GM21515 (cell line): Measurements from ENCODE around the gene TRIM40.
"Not testable (repeated sequence)": the region's sequence is repeated elsewhere in the genome, so short reads cannot be mapped to it uniquely, and the experiment has no call there.

Experiments used
- ATAC-seq: cut with Tn5 transposase; IDR thresholded peaks from one replicate; pipeline ENCODE4 v1.9.1; 2021; ENCODE audit not compliant: unreplicated experiment

The TRIM40 gene

DNA sequence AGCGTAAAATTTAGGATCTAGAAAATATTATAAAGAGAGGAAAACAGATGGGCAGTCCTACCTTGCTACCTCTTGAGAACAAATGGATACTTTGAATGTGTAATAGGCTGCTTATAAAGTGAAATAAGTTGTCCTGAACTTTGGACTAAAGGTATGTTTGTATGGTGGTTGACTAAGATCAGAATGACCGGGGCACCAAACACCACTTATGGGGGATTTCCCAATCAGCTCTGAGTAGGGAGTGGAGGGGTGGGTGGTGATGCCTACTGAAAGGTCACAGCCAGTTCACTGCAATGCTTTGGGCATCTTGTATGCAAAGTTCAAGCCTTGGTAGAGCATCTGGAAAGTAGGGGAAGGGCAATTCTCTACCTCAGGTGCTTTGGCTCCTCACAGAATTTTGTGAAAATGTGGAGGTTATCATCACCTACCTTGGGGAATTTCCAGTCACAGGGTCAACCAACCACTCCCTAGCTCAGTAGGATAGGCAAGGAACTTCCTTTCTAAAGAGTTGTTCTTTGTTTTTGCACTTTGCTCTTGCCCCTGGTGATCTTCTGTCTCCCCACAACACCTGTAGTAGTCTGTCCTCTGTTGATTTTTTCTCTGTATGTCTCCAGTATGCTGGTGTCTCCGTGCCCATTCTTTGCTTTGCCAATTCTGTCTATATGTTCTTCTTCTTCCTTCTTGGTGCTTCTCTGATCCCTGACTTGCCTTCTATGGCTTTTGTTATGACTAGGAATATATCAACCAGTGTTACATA, 22.8 kb upstream of the TRIM40 start, which contains the start of gene TRIM31:
TSS of gene TRIM31 (minus strand) at position 88 of the 757 bp plus-strand sequence. CDS start 285 bp downstream, outside the sequence.
- no peak for ATAC-seq

DNA sequence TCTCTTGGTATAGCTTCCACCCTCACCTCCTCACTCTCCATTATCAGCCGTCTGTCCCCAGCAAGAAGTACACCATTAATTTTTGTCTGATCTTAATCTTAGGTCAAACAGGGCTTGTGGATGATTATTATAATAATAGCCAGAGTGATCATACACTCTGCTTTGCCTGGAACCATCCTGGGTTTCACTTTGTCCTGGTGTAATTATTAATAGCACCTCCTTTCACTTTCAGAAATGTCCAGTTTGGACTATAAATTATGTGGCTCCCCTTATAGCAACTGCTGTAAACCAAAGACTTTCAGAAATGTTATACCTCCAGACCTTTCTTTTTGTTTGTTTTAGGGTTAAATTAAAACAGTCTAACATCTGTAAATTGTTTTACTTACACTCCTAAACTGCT, 22.1 kb upstream of the TRIM40 start:
- no peak for ATAC-seq

DNA sequence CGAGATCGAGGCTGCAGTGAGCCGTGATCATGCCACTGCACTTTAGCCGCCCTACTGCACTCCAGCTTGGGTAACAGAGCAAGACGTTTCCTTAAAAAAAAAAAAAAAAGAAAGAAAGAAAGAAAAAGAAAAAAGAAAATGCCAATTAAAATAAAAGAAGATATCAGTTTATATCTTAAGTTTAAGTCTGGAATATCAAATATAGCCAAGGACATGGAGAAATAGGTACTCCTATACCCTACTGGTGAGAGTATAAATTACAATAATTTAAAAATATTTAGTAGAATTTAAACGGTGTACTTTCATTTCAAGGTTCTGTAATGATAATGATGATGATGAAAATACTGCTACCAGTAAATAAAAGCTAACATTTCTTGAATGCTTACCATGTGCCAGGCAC, 19.2 kb upstream of the TRIM40 start:
- no peak for ATAC-seq

DNA sequence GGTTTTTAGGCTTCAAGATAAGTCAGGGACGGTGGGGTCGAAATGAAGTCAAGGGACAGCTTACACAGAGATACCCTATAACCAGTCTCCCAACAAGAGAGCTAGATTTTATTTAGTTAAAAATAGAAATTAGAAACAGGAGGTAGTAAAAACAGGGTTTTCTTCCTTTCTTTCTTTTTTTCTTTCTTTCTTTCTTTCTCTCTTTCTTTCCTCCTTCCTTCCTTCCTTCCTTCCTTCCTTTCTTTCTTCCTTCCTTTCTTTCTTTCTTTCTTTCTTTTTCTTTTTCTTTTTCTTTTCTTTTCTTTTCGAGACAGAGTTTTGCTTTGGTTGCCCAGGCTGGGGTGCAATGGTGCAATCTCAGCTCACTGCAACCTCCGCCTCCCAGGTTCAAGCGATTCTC, 17.2 kb upstream of the TRIM40 start:
- ATAC-seq = not testable (repeated sequence)

DNA sequence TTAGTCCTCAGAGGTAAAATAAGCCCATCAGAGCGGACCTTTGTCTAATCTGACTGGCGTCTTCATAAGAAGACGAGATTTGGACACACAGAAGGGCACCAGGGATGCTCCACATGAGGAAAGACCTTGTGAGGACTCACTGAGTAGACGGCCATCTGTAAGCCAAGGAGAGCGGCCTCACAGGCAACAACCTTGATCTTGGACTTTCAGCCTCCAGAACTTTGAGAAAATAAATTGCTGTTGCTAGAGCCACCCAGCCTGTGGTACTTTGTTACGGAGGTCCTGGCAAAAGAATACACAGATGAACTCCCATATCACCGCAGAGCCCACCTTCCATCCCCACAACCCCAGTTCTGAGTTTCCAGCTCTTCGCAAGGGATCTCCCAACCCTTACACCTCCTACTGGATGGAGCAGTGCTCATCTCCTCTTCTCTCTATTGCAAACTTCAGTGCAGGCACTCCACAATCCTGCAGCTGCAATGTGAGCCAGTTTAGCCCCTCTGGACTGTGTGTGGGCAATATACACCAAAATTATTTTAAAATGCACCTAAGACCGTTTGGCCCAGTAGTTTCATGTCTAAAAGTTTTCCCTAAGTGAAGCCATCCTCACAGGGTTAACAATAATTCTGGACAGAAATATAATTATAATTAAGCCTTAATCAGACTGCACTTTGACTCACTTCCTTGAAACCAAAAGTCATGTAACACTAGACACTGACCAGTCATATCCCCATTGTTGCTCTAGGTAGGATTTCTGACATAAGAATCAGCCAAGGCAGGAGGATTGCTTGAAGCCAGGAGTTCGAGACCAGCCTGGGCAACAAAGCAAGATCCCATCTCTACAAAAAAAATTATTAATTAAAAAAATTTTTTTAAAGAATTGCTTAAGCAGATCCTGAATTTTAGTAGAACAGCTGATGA, 14.2 kb upstream of the TRIM40 start:
- no peak for ATAC-seq

DNA sequence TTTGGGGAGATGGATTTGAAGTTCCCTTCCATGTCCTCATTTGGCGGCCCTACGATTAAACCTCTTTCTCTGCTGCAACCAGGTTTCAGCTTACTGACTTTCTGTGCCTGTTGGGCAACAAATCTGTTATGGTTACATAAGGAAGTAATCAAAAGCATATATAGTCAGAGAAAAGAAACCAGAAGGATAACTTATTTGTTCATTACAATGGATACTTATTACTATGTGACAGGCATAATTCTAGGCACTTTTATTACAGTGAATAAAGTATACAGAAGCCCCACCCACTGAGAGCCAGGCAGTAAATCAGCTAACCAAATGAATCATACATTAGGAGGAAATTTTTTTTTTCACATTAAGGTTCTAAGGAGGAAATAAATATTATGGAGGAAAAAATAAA, 13.4 kb upstream of the TRIM40 start:
- no peak for ATAC-seq

DNA sequence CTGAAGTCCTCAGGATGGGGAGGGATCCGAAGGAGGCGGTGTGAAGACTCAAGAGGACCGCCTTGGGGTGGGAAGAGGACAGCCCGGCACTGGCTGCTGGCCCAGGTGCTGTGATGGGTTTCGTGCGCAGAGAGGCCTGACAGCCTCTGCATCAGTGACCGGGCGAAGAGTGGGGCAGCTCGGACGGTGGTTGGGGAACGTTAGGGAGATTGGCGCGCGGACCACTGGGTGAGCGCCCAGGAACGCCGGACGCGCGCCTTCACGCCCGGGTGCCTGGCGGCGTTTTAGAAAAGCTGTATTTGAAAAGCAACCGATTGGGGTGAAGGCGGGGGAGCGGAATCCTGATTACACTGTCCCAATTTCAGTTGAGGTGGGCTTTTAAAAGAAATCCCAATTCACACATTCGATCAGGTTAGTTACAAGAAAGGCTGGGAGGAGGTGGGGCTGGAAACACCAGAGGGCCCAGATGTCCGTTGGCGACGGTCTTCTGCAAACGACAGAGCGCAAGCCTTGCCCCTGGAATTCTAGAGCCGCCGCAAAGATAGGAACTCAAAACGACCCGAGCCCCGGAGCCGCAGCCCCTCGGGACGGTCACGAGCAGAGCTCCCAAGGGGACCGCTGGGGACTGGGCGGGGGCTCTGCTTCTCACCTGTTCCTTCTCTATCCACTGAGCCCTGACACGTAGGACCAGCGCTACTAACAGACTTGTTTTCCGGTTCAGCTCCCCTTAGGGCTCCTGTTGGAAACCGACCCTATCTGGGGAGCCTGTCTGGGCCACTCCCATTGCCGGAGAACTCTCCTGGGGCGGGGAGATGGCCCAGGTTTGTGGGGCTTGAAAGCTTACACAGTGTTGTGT, 8.5 kb upstream of the TRIM40 start:
- ATAC-seq = no peak

DNA sequence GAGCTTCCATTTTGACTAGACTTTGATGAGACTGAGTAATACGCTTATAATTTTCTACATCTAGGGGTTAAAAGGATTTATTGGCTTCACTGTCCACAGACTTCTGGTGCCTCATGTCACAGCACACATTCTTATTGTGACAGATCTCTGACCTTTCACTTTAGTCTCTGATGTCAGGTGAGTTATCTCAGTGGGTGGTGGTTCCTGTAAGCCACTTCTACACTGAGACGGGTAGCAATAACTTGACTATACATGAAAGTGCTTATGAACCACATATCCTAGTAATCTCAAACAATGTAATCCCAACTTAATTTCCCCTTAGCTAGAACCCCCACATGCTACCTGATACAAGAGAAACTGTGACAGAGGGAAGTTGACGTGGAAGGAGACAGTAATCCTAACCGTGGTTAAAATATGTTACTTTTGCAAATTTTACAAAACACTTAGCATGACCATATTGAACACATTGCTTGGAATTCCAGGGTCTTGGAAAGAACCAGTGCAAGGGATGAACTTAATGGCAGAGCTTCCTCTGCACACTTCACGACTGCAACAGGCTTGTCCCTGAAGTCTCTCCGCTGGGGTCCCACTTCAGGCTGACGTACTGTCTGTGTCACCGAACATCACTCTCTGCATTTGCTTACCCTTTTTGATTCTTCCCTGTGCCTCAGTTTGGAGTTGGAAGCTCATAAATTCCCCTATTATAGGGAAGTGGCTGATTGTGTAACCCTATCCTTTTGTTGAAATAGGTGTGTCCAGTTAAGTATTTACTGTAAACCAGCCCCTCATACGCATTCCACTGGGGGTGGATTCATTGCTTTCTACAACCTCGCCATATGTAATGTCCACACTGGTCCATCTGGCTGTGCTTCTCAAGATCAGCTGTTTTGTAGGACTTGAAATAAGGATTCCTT, 6.4 kb upstream of the TRIM40 start:
- ATAC-seq = no peak

DNA sequence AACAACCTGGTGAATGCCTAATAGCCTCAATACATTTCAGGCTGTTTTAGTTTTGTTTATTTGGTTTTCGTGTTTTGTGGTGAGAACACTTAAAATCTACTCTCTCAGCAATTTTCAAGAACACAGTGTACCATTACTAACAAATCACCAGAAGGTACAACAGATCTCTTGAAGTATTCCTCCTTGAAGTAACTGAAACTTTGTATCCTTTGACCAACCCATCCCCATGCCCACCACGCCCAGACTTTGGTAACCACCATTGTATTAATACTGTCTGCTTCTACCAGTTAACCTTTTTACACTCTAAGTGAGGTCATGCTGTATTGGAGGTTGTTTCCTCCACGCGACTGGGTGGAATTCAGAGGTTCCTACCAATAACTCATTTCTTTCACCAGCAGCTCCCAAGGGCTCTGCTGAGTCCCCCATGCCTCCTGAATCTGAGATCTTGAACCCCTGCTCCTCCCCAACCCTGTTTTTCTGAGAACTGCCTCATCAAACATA, 5.7 kb upstream of the TRIM40 start:
- ATAC-seq = no peak

DNA sequence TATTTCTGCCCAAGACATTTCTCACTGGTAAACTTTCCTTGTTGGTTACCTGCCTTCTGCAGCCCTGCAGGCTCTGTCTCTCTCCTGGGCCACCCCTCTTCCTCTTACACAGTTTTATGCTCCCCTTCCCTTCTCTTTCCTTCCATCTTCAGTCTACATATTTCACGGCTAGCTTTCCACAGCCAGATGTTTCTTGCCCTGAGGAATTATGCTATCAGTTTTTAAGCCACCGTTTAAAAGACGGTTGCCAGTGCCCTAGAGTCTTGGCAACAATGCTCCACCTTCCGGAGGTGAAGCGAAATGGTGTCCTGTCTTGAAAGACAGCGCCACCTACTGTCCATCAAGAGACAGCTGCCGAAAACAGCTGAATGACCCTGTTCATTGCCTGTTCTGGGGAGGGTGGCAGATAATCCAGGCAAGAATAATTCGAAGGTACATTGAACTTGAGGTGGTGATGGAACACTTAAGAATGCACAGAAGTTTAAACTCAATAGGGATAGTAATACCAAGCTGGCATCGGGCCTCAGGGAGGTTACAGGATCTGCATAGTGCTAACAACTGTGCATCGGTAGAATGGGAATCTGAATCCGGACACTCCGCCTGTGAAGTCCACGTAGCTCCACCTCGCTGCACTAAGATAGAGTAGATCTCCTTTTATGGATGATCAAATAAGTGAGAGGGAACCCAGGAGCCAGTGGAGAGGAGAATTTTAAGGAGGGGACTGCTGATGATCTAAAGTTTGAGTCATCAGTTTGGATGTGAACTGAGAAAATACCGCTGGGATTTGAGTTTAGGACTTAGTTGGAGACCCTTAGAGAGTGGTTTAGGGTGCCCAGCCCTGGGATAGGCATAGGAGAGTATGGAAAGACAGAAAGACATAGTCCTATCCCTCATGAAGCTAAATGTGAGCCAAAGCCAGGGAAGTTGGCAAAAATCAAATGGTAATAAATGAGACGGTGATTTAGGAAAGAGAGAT, 4.8 kb upstream of the TRIM40 start:
- no peak for ATAC-seq

DNA sequence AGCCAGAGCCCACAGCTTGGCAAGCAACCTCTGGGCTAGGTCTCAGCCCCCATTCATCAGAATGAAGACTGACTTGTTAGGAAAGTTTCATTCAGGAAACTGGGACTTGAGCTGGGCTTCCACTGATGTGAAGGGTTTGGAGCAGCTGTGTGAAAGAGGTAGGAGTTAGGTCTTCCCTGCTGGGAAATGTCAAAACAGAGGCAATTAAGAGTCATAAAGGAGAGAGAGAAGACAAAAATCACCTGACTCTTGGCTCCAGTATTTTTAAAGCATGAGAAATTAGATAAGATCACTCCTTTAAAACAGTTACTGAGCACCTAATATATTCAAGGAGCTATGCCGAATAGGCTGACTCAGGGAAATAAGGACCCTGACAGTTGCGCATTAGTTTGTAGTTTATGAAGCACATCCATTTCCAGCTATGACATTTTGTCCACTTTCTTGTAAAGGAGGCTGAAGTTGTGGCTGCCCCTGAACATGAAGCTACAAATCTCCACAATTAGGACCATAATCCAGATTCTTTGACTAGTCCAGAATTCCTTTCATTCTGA, 3.9 kb upstream of the TRIM40 start:
- no peak for ATAC-seq

DNA sequence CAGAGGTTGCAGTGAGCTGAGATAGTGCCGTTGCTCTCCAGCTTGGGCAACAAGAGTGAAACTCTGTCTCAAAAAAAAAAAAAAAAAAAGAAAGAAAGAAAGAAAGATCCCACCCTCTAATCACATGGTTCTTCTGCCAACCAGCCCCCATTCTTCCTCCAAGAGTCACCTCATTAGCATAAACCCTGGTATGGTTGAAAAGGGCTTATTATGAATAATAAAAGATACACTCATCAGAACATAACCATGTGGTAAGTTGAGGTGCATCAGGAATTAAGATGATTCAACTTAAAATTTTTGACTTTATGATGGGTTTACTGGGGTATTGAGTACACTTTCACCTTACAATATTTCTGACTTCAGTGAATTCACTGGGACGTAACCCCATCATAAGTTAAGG, 793 bp upstream of the TRIM40 start:
- ATAC-seq = no peak

DNA sequence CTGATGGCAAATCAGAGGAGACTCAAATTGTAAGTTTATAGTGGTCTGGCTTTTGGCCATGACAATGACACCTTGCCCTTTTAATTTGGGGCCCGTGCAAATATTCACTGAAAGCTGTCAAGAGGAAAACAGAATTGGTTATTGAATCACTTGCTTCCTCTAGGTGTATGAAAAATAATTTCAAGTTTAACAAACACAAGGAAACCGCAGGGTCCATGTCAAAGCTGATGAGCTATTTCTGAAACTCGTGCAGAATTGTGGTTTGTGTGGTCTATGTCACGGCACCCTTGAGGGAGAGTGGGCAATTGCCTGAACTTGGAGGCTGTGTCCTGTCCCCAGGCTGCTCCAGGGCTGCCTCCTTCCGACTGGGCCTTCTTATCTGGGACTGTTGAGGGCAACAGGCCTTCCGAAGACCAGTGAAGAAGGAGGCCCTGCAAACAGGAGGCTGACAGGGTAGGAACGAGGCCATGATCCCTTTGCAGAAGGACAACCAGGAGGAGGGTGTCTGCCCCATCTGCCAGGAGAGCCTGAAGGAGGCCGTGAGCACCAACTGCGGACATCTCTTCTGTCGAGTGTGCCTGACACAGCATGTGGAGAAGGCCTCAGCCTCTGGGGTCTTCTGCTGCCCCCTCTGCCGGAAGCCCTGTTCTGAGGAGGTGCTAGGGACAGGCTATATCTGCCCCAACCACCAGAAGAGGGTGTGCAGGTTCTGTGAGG, 788 bp downstream of the TRIM40 start:
- no peak for ATAC-seq

DNA sequence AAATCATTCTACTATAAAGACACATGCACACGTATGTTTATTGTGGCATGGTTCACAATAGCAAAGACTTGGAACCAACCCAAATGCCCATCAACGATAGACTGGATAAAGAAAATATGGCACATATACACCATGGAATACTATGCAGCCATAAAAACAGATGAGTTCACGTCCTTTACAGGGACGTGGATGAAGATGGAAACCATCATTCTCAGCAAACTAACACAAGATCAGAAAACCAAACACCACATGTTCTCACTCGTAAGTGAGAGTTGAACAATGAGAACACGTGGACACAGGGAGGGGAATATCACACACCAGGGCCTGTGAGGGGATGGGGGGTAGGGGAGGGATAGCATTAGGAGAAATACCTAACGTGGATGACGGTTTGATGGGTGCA, 4.3 kb downstream of the TRIM40 start:
- ATAC-seq = not testable (repeated sequence)

DNA sequence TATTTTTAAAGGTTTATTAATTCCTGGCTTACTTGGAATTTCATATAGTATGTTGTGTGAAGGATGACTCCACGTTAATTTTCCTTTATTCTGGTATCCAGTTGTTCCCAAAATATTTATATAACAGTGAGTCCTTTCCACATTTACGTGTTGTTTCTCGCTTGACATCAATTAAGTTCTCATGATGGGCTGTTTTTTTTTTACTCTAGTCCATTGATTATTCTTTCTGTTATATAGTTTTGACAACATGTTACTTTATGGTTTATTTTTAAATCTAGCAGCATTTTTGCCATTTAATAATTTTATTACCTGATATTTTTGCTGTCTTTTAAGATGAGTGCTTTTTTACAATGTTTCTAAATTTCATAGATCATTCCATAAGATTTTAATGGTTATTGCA, 6.7 kb downstream of the TRIM40 start:
- ATAC-seq = no peak

DNA sequence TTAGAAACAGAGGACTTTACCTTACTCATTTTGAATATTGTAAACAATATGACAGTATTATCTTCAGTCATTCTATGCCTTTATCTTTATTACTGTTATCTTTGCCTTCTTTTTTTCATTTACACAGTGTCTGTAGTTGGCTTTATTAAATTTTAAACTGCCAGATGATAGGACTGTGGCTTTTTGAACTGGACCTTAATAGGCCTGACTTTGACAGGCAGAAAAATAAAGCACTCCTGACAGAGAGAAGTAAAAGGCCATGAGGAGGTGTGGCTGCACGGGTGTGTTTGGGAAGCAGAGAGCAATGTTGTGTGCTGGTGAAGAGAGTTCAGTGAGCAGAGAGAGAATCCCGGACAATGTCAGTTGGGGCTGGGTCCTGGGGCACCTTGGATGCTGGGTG, 7.8 kb downstream of the TRIM40 start:
- ATAC-seq = no peak

DNA sequence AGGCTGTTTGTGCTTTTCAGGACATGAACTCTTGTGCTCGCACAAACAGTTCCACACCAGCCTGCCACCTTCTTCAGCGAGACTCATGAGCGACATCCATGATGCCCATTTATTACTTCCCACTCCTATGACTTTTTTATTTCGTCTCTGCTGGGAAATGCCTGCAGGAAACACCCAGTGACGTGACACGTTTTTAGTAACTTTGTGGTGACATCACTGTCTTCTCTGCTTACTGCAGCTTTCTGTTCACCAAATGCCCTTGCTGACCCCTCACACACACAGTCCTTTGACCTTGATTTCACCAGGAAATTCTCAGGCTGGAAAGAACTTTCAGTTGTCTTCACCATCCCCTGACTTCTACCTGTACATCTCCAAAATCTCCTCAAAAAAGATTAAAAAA, 8.9 kb downstream of the TRIM40 start:
- no peak for ATAC-seq

DNA sequence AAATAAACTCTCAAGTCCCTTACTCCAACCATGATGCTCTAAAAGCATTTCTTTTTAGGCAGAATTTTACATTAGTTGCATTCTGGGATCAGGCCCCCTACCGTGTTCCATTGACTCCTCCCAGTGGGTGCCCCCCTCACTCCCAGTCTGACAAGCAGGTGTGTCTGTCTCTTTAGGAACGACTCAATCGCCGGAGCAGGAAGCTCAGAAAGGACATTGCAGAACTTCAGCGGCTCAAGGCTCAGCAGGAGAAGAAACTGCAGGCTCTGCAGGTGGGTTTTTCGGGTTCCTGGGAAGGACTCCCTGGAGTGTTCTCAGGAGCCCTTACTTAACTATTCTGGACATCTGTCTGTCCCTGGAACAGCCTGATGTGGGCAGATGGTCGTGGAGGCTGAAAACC, 9.9 kb downstream of the TRIM40 start:
- ATAC-seq = no peak
